ENCODE data around the gene ELSPBP1.
"Not testable (repeated sequence)": the region's sequence is repeated elsewhere in the genome, so short reads cannot be mapped to it uniquely, and the experiment has no call there.

The ELSPBP1 gene

GRCh38 chr19:47994209-47994802, at the start of gene ELSPBP1:
ELSPBP1 (plus strand) TSS chr19:47994632; CDS start chr19:48008668, 14,036 bp downstream.
- DNase-seq (ENCODE audit: insufficient read length, low spot score) (no peak), FAIRE-seq (no peak)
- TF ChIP-seq POLR2A (IDR thresholded peaks at IDR 0.05; ENCODE audit: low read depth, low read length) = no peak

DNA sequence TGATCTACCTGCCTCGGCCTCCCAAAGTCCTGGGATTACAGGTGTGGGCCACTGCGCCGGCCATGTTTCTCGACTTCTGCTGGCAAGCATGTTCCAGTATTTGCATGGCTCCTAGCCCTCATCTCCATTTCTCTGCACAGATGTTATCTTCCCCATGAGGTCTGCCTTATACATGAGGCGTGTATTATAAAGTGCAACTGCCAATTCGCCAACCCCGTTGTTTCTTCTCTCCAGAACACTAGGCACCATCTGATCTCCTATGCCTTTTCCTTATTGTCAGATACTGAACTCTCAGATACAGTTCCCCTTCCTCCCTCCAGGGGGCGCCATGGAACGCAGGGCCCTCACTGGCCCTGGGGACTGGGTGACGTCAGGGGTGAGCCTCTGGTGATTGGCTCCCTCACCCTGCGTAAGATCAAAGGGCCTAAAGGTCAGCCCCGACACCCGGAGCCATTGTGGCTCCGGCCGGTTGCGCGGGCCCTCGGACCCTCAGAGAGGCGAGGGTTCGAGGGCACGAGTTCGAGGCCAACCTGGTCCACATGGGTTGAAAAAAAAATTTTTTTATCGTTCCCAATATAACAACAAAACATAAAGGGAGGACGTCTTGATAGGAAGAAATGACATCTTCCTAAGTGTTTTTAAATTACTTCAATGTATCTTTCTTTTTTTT, 44.4 kb upstream of the ELSPBP1 start:
- FAIRE-seq; DNase-seq (ENCODE audit: insufficient read length, low spot score): not testable (repeated sequence)

DNA sequence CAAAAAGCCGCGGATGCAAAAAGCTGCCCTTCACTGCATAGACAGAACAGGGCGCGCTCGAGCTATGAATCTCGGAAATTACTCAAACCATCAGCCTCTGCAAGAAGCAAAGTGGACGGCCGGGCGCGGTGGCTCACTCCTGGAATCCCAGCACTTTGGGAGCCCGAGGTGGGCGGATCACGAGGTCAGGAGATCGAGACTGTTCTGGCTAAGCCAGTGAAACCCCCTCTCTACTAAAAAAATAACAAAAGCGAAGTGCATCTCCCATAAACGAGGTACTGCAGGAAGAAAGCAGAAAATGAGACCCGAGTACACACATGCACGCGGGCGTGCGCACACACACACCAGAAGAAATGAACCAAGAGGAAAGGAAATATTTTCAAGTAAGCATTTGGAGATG, 42.3 kb upstream of the ELSPBP1 start:
- not testable (repeated sequence) for DNase-seq (ENCODE audit: insufficient read length, low spot score); FAIRE-seq

GRCh38 chr19:47955936-47956335, 38.5 kb upstream of the ELSPBP1 start:
- not testable (repeated sequence) for FAIRE-seq; DNase-seq (ENCODE audit: insufficient read length, low spot score)

DNA sequence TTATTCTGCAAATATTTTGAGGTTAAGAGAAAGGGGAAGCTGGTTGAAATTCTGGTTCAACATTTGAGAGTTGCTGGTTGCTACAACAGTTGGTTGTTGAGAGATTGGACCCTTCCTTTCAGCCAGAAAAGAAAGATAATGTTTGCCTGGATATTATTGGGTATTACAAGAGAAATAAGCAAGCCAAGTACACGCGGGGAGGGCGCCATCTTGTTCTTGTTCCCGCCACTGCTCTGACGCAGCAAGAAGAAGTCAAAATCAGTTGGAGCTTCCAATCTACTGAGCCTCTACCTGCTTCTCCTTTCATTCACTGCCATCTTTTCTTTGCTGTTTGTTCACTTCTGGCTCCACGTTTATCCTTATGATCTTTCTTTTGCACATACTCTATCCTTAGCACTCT, 20.9 kb upstream of the ELSPBP1 start:
- no peak for FAIRE-seq
- TF ChIP-seq POLR2A (IDR thresholded peaks at IDR 0.05; ENCODE audit: low read depth, low read length) = no peak

DNA sequence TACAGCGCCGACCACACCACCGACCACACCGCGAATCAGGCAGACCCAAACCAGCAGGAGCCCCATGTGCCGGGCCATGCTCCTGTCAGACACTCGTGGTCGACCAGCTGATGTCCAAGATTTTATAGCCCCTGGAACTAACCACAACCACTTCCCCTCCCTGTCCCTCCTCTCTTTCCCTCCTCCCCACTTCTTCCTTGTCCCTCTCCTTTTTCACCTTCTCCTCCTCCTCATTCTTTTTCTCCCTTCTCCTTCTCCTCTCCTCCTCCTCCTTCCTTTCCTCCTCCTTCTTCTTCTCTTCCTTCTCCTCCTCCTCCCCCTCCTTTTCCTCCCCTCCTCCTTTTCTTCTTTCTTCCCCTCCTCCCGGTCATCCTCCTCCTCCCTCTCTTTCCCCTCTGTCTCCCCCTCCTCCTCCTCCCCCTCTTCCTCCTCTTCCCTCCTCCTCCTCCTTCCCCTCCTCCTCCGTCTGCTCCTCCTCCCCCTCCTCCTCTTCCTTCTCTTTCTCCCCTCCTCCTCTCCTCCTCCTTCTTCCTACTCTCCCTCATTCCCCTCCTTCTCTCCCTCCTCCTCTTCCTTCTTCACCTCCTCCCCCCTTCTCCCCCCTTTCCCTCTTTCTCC, 3.1 kb upstream of the ELSPBP1 start:
- no peak for TF ChIP-seq POLR2A (IDR thresholded peaks at IDR 0.05; ENCODE audit: low read depth, low read length)
- DNase-seq (ENCODE audit: insufficient read length, low spot score) = no peak

More for the DNA sequence above, 20.9 kb upstream of the ELSPBP1 start:
- DNase-seq (ENCODE audit: insufficient read length, low spot score) = no peak

GRCh38 chr19:47992070-47992469, 2.4 kb upstream of the ELSPBP1 start, which contains the start of gene BSPH1:
BSPH1 (minus strand) TSS chr19:47992170; CDS start chr19:47992081, 89 bp downstream.
- no peak for TF ChIP-seq POLR2A (IDR thresholded peaks at IDR 0.05; ENCODE audit: low read depth, low read length)
- FAIRE-seq = no peak
- no peak for DNase-seq (ENCODE audit: insufficient read length, low spot score)

More for the DNA sequence above, 3.1 kb upstream of the ELSPBP1 start:
- no peak for FAIRE-seq

GRCh38 chr19:47996230-47996727, 1.8 kb downstream of the ELSPBP1 start:
- TF ChIP-seq POLR2A (IDR thresholded peaks at IDR 0.05; ENCODE audit: low read depth, low read length) = no peak
- no peak for FAIRE-seq
- no peak for DNase-seq (ENCODE audit: insufficient read length, low spot score)

DNA sequence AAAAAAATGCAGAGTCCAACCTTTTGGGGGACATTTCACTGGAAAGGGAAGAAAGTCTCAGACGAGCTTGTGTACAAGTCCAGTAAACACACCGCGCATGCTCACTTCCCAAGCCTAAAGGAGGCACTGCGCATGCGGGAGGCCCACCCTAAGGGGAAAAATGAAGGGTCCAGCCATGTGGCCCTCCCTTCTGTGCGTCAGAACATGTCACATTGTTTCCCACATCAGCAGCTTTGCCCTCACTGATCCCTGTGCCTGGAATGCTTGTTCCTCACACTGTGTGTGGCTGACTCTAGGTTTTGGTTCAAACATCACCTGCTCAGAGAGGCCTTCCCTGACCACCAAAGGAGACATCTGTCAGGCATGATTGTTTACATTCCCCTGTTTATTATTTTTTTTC, 4.4 kb downstream of the ELSPBP1 start:
- FAIRE-seq (no peak), DNase-seq (ENCODE audit: insufficient read length, low spot score) (no peak)
- no peak for TF ChIP-seq POLR2A (IDR thresholded peaks at IDR 0.05; ENCODE audit: low read depth, low read length)

DNA sequence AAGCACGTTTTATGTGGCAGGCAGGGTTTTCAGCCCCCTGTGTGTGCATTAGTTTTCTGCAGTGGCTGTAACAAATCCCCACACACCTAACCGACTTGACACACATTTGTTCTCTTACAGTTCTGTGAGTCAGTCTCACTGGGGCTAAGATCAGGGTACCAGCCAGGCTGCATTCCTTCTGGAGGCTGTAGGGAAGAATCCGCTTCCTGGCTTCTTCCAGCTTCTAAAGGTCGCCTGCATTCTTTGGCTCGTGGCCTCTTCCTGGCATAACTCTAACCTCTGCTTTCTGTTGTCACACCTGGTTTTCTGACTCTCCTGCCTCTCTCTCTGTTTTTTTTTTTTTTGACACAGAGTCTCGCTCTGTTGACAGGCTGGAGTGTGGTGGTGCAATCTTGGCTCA, 6.4 kb downstream of the ELSPBP1 start:
- FAIRE-seq = no peak
- no peak for DNase-seq (ENCODE audit: insufficient read length, low spot score)
- TF ChIP-seq POLR2A (IDR thresholded peaks at IDR 0.05; ENCODE audit: low read depth, low read length) = no peak

GRCh38 chr19:48004236-48004635, 9.8 kb downstream of the ELSPBP1 start:
- no peak for FAIRE-seq
- no peak for DNase-seq (ENCODE audit: insufficient read length, low spot score)
- no peak for TF ChIP-seq POLR2A (IDR thresholded peaks at IDR 0.05; ENCODE audit: low read depth, low read length)

- FAIRE-seq = no peak
- no peak for DNase-seq (ENCODE audit: insufficient read length, low spot score)
- TF ChIP-seq POLR2A (IDR thresholded peaks at IDR 0.05; ENCODE audit: low read depth, low read length) = no peak
Measured at GRCh38 chr19:48006762-48007161, 12.3 kb downstream of the ELSPBP1 start.

GRCh38 chr19:48010932-48011758, 16.7 kb downstream of the ELSPBP1 start:
- TF ChIP-seq POLR2A (IDR thresholded peaks at IDR 0.05; ENCODE audit: low read depth, low read length) = no peak
- FAIRE-seq = no peak

DNA sequence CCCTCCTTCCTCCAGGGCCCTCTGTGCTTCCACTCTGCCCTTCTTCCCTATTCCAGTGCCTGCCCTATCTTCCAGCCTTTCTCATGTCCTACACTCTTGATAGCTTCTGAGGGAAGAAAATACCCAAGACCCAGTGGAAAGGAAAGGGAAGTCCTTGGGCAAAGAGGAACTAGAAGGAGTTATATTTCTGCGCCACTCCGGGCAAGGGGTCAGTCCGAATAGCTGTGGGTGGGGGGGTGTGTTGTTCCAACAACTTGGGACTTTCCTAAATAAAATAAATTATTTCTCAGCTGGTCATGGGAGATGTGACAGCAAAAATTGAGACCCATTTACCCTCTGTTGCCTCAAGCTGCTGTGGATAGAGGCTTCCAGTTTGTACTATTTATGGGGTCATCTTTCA, 26.3 kb downstream of the ELSPBP1 start:
- FAIRE-seq = no peak
- TF ChIP-seq POLR2A (IDR thresholded peaks at IDR 0.05; ENCODE audit: low read depth, low read length) = no peak
- DNase-seq (ENCODE audit: insufficient read length, low spot score) = no peak

More at GRCh38 chr19:48010932-48011758, 16.7 kb downstream of the ELSPBP1 start:
- DNase-seq (ENCODE audit: insufficient read length, low spot score) = no peak

All from H54 (cell line).